Astrocyte (in vitro differentiated cells and primary cell): ENCODE results near the gene MPV17L.
"Not testable (repeated sequence)": the region's sequence is repeated elsewhere in the genome, so short reads cannot be mapped to it uniquely, and the experiment has no call there.

Experiments
- CTCF ChIP-seq: IDR thresholded peaks from 2 replicates; pipeline ENCODE4 v1.5.1; 2011; ENCODE audit warnings: low read depth, mild to moderate bottlenecking, inconsistent platforms, low read length, moderate library complexity; ENCODE audit not compliant: insufficient read depth
- EZH2 ChIP-seq: IDR thresholded peaks from 2 replicates; pipeline ENCODE4 v1.6.1; 2012; ENCODE audit warnings: mild to moderate bottlenecking, low read length, inconsistent platforms; ENCODE audit not compliant: insufficient read depth

DNA sequence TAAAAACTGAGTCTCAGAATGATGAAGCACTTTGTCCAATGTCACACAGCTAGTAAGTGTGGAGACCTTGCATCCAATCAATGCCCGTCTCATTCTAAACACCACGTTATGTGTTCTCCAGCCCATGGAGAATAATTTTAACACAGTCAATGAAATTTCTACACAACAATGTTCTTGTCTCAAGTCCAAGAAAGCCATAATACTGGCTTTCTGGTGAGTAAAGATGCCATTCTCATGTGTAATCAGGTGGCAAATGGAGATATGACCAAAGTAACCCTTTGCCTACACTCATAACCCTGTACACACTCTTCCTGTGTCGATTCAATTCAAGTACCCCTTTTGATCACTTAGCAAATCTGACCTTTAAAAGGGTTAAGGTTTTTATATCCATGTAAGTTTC lies 12.7 kb upstream of the MPV17L start:
- not testable (repeated sequence) for TF ChIP-seq EZH2, CTCF
